Choroid plexus epithelial cell (primary cell): ENCODE results near the gene RALGAPA2.

ENCODE experiments used
- DNase-seq: peaks from one replicate; pipeline ENCODE4 v3.0.0-alpha.2; 2010; ENCODE audit warnings: low read depth
- H3K4me3 ChIP-seq: 2 replicates; pipeline ENCODE4 v1.5.1; 2011; ENCODE audit warnings: low read depth, mild to moderate bottlenecking, control low read depth, low read length, moderate library complexity
- CTCF ChIP-seq: conservative IDR thresholded peaks from 2 replicates; pipeline ENCODE4 v1.5.1; 2011; ENCODE audit warnings: low read depth, mild to moderate bottlenecking, control low read depth, inconsistent platforms, low read length, moderate library complexity

RALGAPA2 gene

GRCh38 chr20:20428067-20428466, 284.4 kb downstream of the RALGAPA2 start:
- TF ChIP-seq CTCF: no peak
- no peak for DNase-seq
- H3K4me3 ChIP-seq: no peak overlapping the region

- no peak for TF ChIP-seq CTCF
- no peak overlapping the region for H3K4me3 ChIP-seq
- no peak for DNase-seq
Measured at GRCh38 chr20:20427227-20427864, 285.1 kb downstream of the RALGAPA2 start.

- no peak overlapping the region for H3K4me3 ChIP-seq
- TF ChIP-seq CTCF: no peak
- DNase-seq: no peak
Measured at GRCh38 chr20:20426655-20426907, 285.9 kb downstream of the RALGAPA2 start.

- no peak overlapping the region for H3K4me3 ChIP-seq
- no peak for DNase-seq
- TF ChIP-seq CTCF: no peak
Measured at GRCh38 chr20:20425823-20426654, 286.4 kb downstream of the RALGAPA2 start.

- DNase-seq: no peak
- no peak overlapping the region for H3K4me3 ChIP-seq
- TF ChIP-seq CTCF: no peak
Measured at GRCh38 chr20:20423117-20423516, 289.3 kb downstream of the RALGAPA2 start.

GRCh38 chr20:20417876-20418676, 294.4 kb downstream of the RALGAPA2 start:
- no peak for DNase-seq
- no peak overlapping the region for H3K4me3 ChIP-seq
- no peak for TF ChIP-seq CTCF

GRCh38 chr20:20415321-20415720, 297.1 kb downstream of the RALGAPA2 start:
- no peak overlapping the region for H3K4me3 ChIP-seq
- TF ChIP-seq CTCF: no peak
- no peak for DNase-seq
